HEK293 (cell line): ENCODE measurements around the gene STK10.

Experiments
- CTCF ChIA-PET: fragments of 350-600 bp; formaldehyde crosslinking; extraction: SDS; loops from one replicate; lab custom pipeline; 2021; ENCODE audit warnings: antibody characterized with exemption; lab: Yijun Ruan, JAX
- POLR2A ChIA-PET: fragments of 300-600 bp; formaldehyde crosslinking; extraction: SDS; loops from one replicate; lab custom pipeline; 2020; ENCODE audit warnings: antibody characterized with exemption, inconsistent platforms; lab: Yijun Ruan, JAX
- H3K27ac ChIP-seq: fragments of 200-500 bp; sonication (Bioruptor generic); 2 replicates; pipeline ENCODE4 v1.5.1; 2014; ENCODE audit warnings: low read depth, low read length, control low read depth, inconsistent platforms; ENCODE audit errors: extremely low read depth
- H3K36me3 ChIP-seq, 2 experiments: fragments of 200-500 bp in 1 of 2; sonication (Bioruptor generic) in 1 of 2; 1 replicate in 1 of 2; 2 replicates in 1 of 2; pipeline ENCODE4 v1.5.1; 2014 to 2017; ENCODE audit warnings: inconsistent platforms in 2 of 2, low read length in 2 of 2; ENCODE audit not compliant: control insufficient read depth in 2 of 2, insufficient read depth in 1 of 2
- H3K4me1 ChIP-seq: fragments of 200-500 bp; sonication (Bioruptor generic); 2 replicates; pipeline ENCODE4 v1.5.1; 2014; ENCODE audit warnings: mild to moderate bottlenecking, low read length, inconsistent platforms; ENCODE audit not compliant: control insufficient read depth, insufficient read depth
- H3K4me3 ChIP-seq: 2 replicates; pipeline ENCODE4 v1.5.1; 2011; ENCODE audit warnings: low read depth, mild to moderate bottlenecking, control low read depth, low read length, moderate library complexity
- H3K9me3 ChIP-seq: fragments of 200-500 bp; sonication (Bioruptor generic); 2 replicates; pipeline ENCODE4 v1.5.1; 2014; ENCODE audit warnings: low read depth, low read length, inconsistent platforms; ENCODE audit not compliant: control insufficient read depth, insufficient read depth
- GLIS2 ChIP-seq: fragments of 450-650 bp; formaldehyde crosslinking; IDR thresholded peaks from 2 replicates; pipeline ENCODE4 v1.5.1; 2016; ENCODE audit warnings: missing biosample characterization, missing genetic modification characterization
- HOXA7 ChIP-seq: sonication (generic); formaldehyde crosslinking; IDR thresholded peaks from 2 replicates; pipeline ENCODE4 v1.8.1; 2022; ENCODE audit warnings: missing genetic modification reagents, borderline replicate concordance
- KLF1 ChIP-seq: fragments of 450-650 bp; formaldehyde crosslinking; IDR thresholded peaks from 2 replicates; pipeline ENCODE4 v1.5.1; 2016; ENCODE audit warnings: missing biosample characterization, missing genetic modification characterization
- MYNN ChIP-seq: fragments of 450-650 bp; formaldehyde crosslinking; IDR thresholded peaks from 2 replicates; pipeline ENCODE4 v1.5.1; 2016; ENCODE audit warnings: missing biosample characterization, missing genetic modification characterization, borderline replicate concordance
- OVOL3 ChIP-seq: fragments of 450-650 bp; formaldehyde crosslinking; IDR thresholded peaks from 2 replicates; pipeline ENCODE4 v1.5.1; 2016; ENCODE audit warnings: missing biosample characterization, missing genetic modification characterization
- SCRT1 ChIP-seq: fragments of 450-650 bp; formaldehyde crosslinking; IDR thresholded peaks from 2 replicates; pipeline ENCODE4 v1.5.1; 2016; ENCODE audit warnings: missing biosample characterization, missing genetic modification characterization, borderline replicate concordance
- SCRT2 ChIP-seq: fragments of 450-650 bp; formaldehyde crosslinking; IDR thresholded peaks from 2 replicates; pipeline ENCODE4 v1.5.1; 2016; ENCODE audit warnings: missing biosample characterization, missing genetic modification characterization
- TCF7L2 ChIP-seq: IDR thresholded peaks from 2 replicates; pipeline ENCODE4 v1.6.1; 2011; ENCODE audit warnings: low read depth, mild to moderate bottlenecking, inconsistent platforms, low read length, moderate library complexity, borderline replicate concordance
- TRIM28 ChIP-seq: IDR thresholded peaks from 2 replicates; pipeline ENCODE4 v1.6.1; 2011; ENCODE audit warnings: low read length, control low read depth, borderline replicate concordance
- WT1 ChIP-seq: fragments of 450-650 bp; formaldehyde crosslinking; IDR thresholded peaks from 2 replicates; pipeline ENCODE4 v1.5.1; 2016; ENCODE audit warnings: missing biosample characterization, missing genetic modification characterization
- ZBTB17 ChIP-seq: fragments of 450-650 bp; formaldehyde crosslinking; IDR thresholded peaks from 2 replicates; pipeline ENCODE4 v1.5.1; 2016; ENCODE audit warnings: missing biosample characterization, missing genetic modification characterization
- ZBTB21 ChIP-seq: fragments of 450-650 bp; formaldehyde crosslinking; IDR thresholded peaks from 2 replicates; pipeline ENCODE4 v1.5.1; 2017; ENCODE audit warnings: missing biosample characterization, missing genetic modification characterization
- ZBTB26 ChIP-seq: fragments of 450-650 bp; formaldehyde crosslinking; optimal IDR thresholded peaks from 2 replicates; pipeline ENCODE3; 2016; ENCODE audit warnings: missing biosample characterization, mild to moderate bottlenecking, missing genetic modification characterization
- ZBTB44 ChIP-seq: fragments of 450-650 bp; IDR thresholded peaks from 2 replicates; pipeline ENCODE4 v1.5.1; 2018; ENCODE audit warnings: missing biosample characterization, mild to moderate bottlenecking, missing genetic modification characterization
- ZBTB48 ChIP-seq: fragments of 450-650 bp; formaldehyde crosslinking; IDR thresholded peaks from 2 replicates; pipeline ENCODE4 v1.5.1; 2016; ENCODE audit warnings: missing biosample characterization, missing genetic modification characterization
- ZEB2 ChIP-seq: fragments of 450-650 bp; formaldehyde crosslinking; IDR thresholded peaks from 2 replicates; pipeline ENCODE4 v1.5.1; 2016; ENCODE audit warnings: missing biosample characterization, missing genetic modification characterization
- ZNF132 ChIP-seq: fragments of 450-650 bp; formaldehyde crosslinking; IDR thresholded peaks from 2 replicates; pipeline ENCODE4 v1.5.1; 2017; ENCODE audit warnings: missing biosample characterization, missing genetic modification characterization, borderline replicate concordance
- ZNF140 ChIP-seq: fragments of 450-650 bp; formaldehyde crosslinking; IDR thresholded peaks from 2 replicates; pipeline ENCODE4 v1.5.1; 2016; ENCODE audit warnings: missing biosample characterization, missing genetic modification characterization
- ZNF18 ChIP-seq: fragments of 450-650 bp; formaldehyde crosslinking; IDR thresholded peaks from 2 replicates; pipeline ENCODE4 v1.5.1; 2016; ENCODE audit warnings: missing biosample characterization, missing genetic modification characterization
- ZNF23 ChIP-seq: fragments of 450-650 bp; formaldehyde crosslinking; IDR thresholded peaks from 2 replicates; pipeline ENCODE4 v1.5.1; 2016; ENCODE audit warnings: missing biosample characterization, missing genetic modification characterization, borderline replicate concordance
- ZNF24 ChIP-seq: fragments of 450-650 bp; formaldehyde crosslinking; IDR thresholded peaks from 2 replicates; pipeline ENCODE4 v1.5.1; 2016; ENCODE audit warnings: missing biosample characterization, missing genetic modification characterization
- ZNF473 ChIP-seq: fragments of 450-650 bp; formaldehyde crosslinking; IDR thresholded peaks from 2 replicates; pipeline ENCODE4 v1.5.1; 2017; ENCODE audit warnings: missing biosample characterization, missing genetic modification characterization
- ZNF621 ChIP-seq: fragments of 450-650 bp; formaldehyde crosslinking; IDR thresholded peaks from 2 replicates; pipeline ENCODE4 v1.5.1; 2017; ENCODE audit warnings: missing biosample characterization, missing genetic modification characterization
- ZNF792 ChIP-seq: fragments of 450-650 bp; formaldehyde crosslinking; IDR thresholded peaks from 2 replicates; pipeline ENCODE4 v1.5.1; 2016; ENCODE audit warnings: missing biosample characterization, missing genetic modification characterization
- ZSCAN18 ChIP-seq: fragments of 450-650 bp; formaldehyde crosslinking; IDR thresholded peaks from 2 replicates; pipeline ENCODE4 v1.5.1; 2016; ENCODE audit warnings: missing biosample characterization, missing genetic modification characterization
- ZSCAN30 ChIP-seq: fragments of 450-650 bp; IDR thresholded peaks from 2 replicates; pipeline ENCODE4 v1.5.1; 2018; ENCODE audit warnings: missing biosample characterization, mild to moderate bottlenecking, missing genetic modification characterization, moderate library complexity
- ZSCAN5A ChIP-seq: fragments of 450-650 bp; formaldehyde crosslinking; IDR thresholded peaks from 2 replicates; pipeline ENCODE4 v1.5.1; 2016; ENCODE audit warnings: missing biosample characterization, missing genetic modification characterization

STK10 gene

GRCh38 chr5:172145870-172146747 lies 41.9 kb downstream of the STK10 start:
- ChIA-PET POLR2A (no interaction called here), CTCF (interaction anchor here (0.6 to 1.3 kb wide), 2 partner anchors 10 to 305 kb away, joined by 3 read pairs; no protein-coding TSS in a partner anchor)
- peaks cover 5% of the 10 kb centered on the region; the same call in 1 of the 2 replicates for H3K4me1 ChIP-seq

GRCh38 chr5:172144931-172145869 lies 42.8 kb downstream of the STK10 start:
- no peak overlapping the region for H3K27ac ChIP-seq
- H3K4me1 ChIP-seq, result peaks cover 5% of the 10 kb centered on the region; the same call in 1 of the 2 replicates
- CTCF ChIA-PET, result interaction anchor here (0.6 to 1.3 kb wide), 2 partner anchors 11 to 306 kb away, joined by 3 read pairs; no protein-coding TSS in a partner anchor
- no peak for TF ChIP-seq OVOL3
- TF ChIP-seq ZSCAN30 (tag by site-specific recombination), result no peak
- no peak for TF ChIP-seq HOXA7 (CRISPR knock-in tag)
- no peak for TF ChIP-seq TRIM28
- TF ChIP-seq ZBTB21 (tag by site-specific recombination), result no peak
- TF ChIP-seq ZNF18 (tag by site-specific recombination), result no peak
- TF ChIP-seq ZBTB44 (tag by site-specific recombination), result no peak
- TF ChIP-seq WT1 (tag by site-specific recombination), result no peak
- no peak for TF ChIP-seq GLIS2
- TF ChIP-seq KLF1 (tag by site-specific recombination), result no peak
- no peak for TF ChIP-seq ZNF473
- TF ChIP-seq ZBTB17 (tag by site-specific recombination), result no peak

More at GRCh38 chr5:172145870-172146747, 41.9 kb downstream of the STK10 start:
- peak; percentile 82 for TF ChIP-seq SCRT2
- TF ChIP-seq TCF7L2, result no peak
- TF ChIP-seq ZNF140 (tag by site-specific recombination), result no peak
- TF ChIP-seq ZBTB26, result peak; percentile 5
- no peak for TF ChIP-seq ZNF792 (tag by site-specific recombination)
- 0 out of 2 replicates have a peak, but pooled peaks have one; percentile 53 for TF ChIP-seq SCRT1 (tag by site-specific recombination)
- no peak for TF ChIP-seq ZNF132 (tag by site-specific recombination)
- TF ChIP-seq ZNF23 (tag by site-specific recombination), result no peak
- TF ChIP-seq ZSCAN18 (tag by site-specific recombination), result no peak
- no peak for TF ChIP-seq ZEB2
- no peak for TF ChIP-seq ZBTB48
- 0 out of 2 replicates have a peak, but pooled peaks have one; percentile 18 for TF ChIP-seq ZNF24 (tag by site-specific recombination)
- no peak for TF ChIP-seq MYNN
- no peak for TF ChIP-seq ZSCAN5A (tag by site-specific recombination)
- no peak for TF ChIP-seq ZNF621 (tag by site-specific recombination)
- Histone ChIP-seq H3K4me3 (no peak overlapping the region), H3K36me3 (peaks cover 0 to 7% of the 10 kb centered on the region in 2 experiments; a peak in 1 of 3 replicates), H3K9me3 (no peaks in the 10 kb centered on the region), H3K27ac (no peak overlapping the region)

More at GRCh38 chr5:172144931-172145869, 42.8 kb downstream of the STK10 start:
- Histone ChIP-seq H3K36me3 (peaks cover 0 to 7% of the 10 kb centered on the region in 2 experiments; a peak in 1 of 3 replicates), H3K9me3 (no peaks in the 10 kb centered on the region), H3K4me3 (no peak overlapping the region)
- POLR2A ChIA-PET, result no interaction called here
